Panc1 (cell line): ENCODE data around the gene CHST11. TPM values are rescaled to one million over a fixed set of nuclear protein-coding genes. Genes with fewer than 3 reads are reported as not detected.

ENCODE experiments used
- ATAC-seq: fragments of 200-7000 bp; cut with Tn5 transposase; 2 replicates; pipeline ENCODE4 v1.9.1; 2020; ENCODE audit warnings: mild to moderate bottlenecking, moderate library complexity
- BruUV-seq: library from RNA; stranded (reverse); fragments of 400-500 nt; replicated peaks from 2 replicates; lab custom pipeline; 2021; lab: Mats Ljungman, UMichigan
- CTCF ChIA-PET: fragments of 300-600 bp; sonication (Branson Sonifier 250); formaldehyde crosslinking; loops from one replicate; lab custom pipeline; 2022; ENCODE audit warnings: antibody characterized with exemption; lab: Charles Lee
- POLR2A ChIA-PET: fragments of 300-600 bp; sonication (Branson Sonifier 250); formaldehyde crosslinking; loops from one replicate; lab custom pipeline; 2022; ENCODE audit warnings: antibody characterized with exemption; lab: Charles Lee
- DNase-seq: peaks from one replicate; pipeline ENCODE4 v3.0.0-alpha.2; 2010; ENCODE audit warnings: low read depth, low spot score
- H3K27ac ChIP-seq: 2 replicates; pipeline ENCODE4 v1.5.1; 2011; ENCODE audit warnings: mild to moderate bottlenecking, low read length, inconsistent platforms
- H3K27me3 ChIP-seq: fragments of 200-500 bp; sonication (Bioruptor generic); 2 replicates; pipeline ENCODE4 v1.6.0; 2014; ENCODE audit warnings: low read length, inconsistent platforms; ENCODE audit not compliant: control insufficient read depth, insufficient read depth
- H3K36me3 ChIP-seq: fragments of 200-500 bp; sonication (Bioruptor generic); 2 replicates; pipeline ENCODE4 v1.5.1; 2014; ENCODE audit warnings: inconsistent platforms, mild to moderate bottlenecking, low read length, moderate library complexity; ENCODE audit not compliant: control insufficient read depth, insufficient read depth
- H3K4me1 ChIP-seq: 2 replicates; pipeline ENCODE4 v1.5.1; 2011; ENCODE audit warnings: inconsistent platforms, mild to moderate bottlenecking, low read length, moderate library complexity; ENCODE audit not compliant: control insufficient read depth, insufficient read depth
- H3K4me3 ChIP-seq, 2 experiments: 2 replicates each; pipeline ENCODE4 v1.5.1; 2011 to 2012; ENCODE audit warnings: low read depth in 2 of 2, low read length in 2 of 2, mild to moderate bottlenecking in 2 of 2, inconsistent platforms in 1 of 2, moderate library complexity in 1 of 2
- H3K9me3 ChIP-seq: fragments of 200-500 bp; sonication (Bioruptor generic); 2 replicates; pipeline ENCODE4 v1.5.1; 2014; ENCODE audit warnings: low read depth, mild to moderate bottlenecking, inconsistent platforms, low read length, moderate library complexity; ENCODE audit not compliant: control insufficient read depth, insufficient read depth
- CTCF ChIP-seq: fragments of 450-650 bp; IDR thresholded peaks from 2 replicates; pipeline ENCODE4 v1.5.1; 2017; ENCODE audit warnings: mild to moderate bottlenecking
- POLR2AphosphoS5 ChIP-seq: IDR thresholded peaks from 2 replicates; pipeline ENCODE4 v1.6.1; 2012; ENCODE audit warnings: mild to moderate bottlenecking, low read depth, low read length, moderate library complexity
- REST ChIP-seq, 2 experiments: IDR thresholded peaks; 2 replicates each; pipeline ENCODE4 v1.6.1; 2011 to 2012; ENCODE audit warnings: low read depth in 2 of 2, control low read depth in 1 of 2, low read length in 1 of 2, mild to moderate bottlenecking in 1 of 2, moderate library complexity in 1 of 2; ENCODE audit not compliant: insufficient read depth in 1 of 2
- SIN3A ChIP-seq: IDR thresholded peaks from 2 replicates; pipeline ENCODE4 v1.6.1; 2012; ENCODE audit warnings: low read depth, mild to moderate bottlenecking, low read length, moderate library complexity, borderline replicate concordance; ENCODE audit not compliant: insufficient read depth
- TCF7L2 ChIP-seq: IDR thresholded peaks from 2 replicates; pipeline ENCODE4 v1.6.1; 2011; ENCODE audit warnings: mild to moderate bottlenecking, low read depth, low read length, inconsistent platforms
- in situ Hi-C: cut with HindIII; loops from 2 replicates; pipeline ENCODE4 v1.10.0; 2016; ENCODE audit warnings: low sequenced_read_pairs, low pct_unique_long_range_greater_than_20kb
- intact Hi-C: fragments of 100-400 bp; cut with micrococcal nuclease; formaldehyde crosslinking; loops from one replicate; pipeline ENCODE4 v1.10.0; 2022; ENCODE audit not compliant: unreplicated experiment
- total RNA-seq: library from RNA; stranded (reverse); gene quantifications from one replicate; pipeline ENCODE4 v1.2.1, GENCODE V29; 2021; ENCODE audit not compliant: unreplicated experiment

CHST11 gene
- total RNA-seq, 1 experiment from 2014 or later = 11.4 TPM

GRCh38 chr12:104436790-104437189 is 20.0 kb upstream of the CHST11 start:
- BruUV-seq = no TSS peak
- no peak overlapping the region for H3K27ac ChIP-seq
- in situ Hi-C loops (no loop called here), intact Hi-C loops (no loop called here)
- ChIA-PET POLR2A (interaction anchor here (0.6 kb wide), 1 partner anchor 140 kb away, joined by 5 read pairs; no protein-coding TSS in a partner anchor), CTCF (no interaction called here)
- DNase-seq = no peak
- H3K9me3 ChIP-seq = no peaks in the 10 kb centered on the region
- no peak overlapping the region for H3K4me3 ChIP-seq
- ATAC-seq = no peak
- H3K27me3 ChIP-seq = peaks cover 2% of the 10 kb centered on the region; the same call in 1 of the 2 replicates
- TF ChIP-seq REST (IDR thresholded peaks at IDR 0.05; ENCODE audit: insufficient read depth in 1 of 2, low read depth in 2 of 2, low read length in 1 of 2) (no peak), SIN3A (no peak), POLR2AphosphoS5 (no peak), CTCF (no peak), TCF7L2 (no peak)
- H3K4me1 ChIP-seq = no peaks in the 10 kb centered on the region
- no peaks in the 10 kb centered on the region for H3K36me3 ChIP-seq

GRCh38 chr12:104438134-104438533 is 18.6 kb upstream of the CHST11 start:
- POLR2A ChIA-PET = no interaction called here
- H3K4me3 ChIP-seq = no peak overlapping the region
- no peaks in the 10 kb centered on the region for H3K4me1 ChIP-seq
- BruUV-seq = no TSS peak
- in situ Hi-C loops = no loop called here
- CTCF ChIA-PET = no interaction called here
- no peak overlapping the region for H3K27ac ChIP-seq
- no peaks in the 10 kb centered on the region for H3K36me3 ChIP-seq
- no peaks in the 10 kb centered on the region for H3K9me3 ChIP-seq
- intact Hi-C loops = no loop called here
- peaks cover 4% of the 10 kb centered on the region; the same call in 1 of the 2 replicates for H3K27me3 ChIP-seq
- DNase-seq (no peak), ATAC-seq (no peak)
- TF ChIP-seq SIN3A (no peak), REST (IDR thresholded peaks at IDR 0.05; ENCODE audit: insufficient read depth in 1 of 2, low read depth in 2 of 2, low read length in 1 of 2) (no peak), POLR2AphosphoS5 (no peak), TCF7L2 (no peak), CTCF (no peak)
